NCI-H1417 (cell line): Measurements from ENCODE around the gene AS3MT.
A peak's percentile ranks its signal among the peaks of the same experiment; 100 is the strongest.
"Not testable (repeated sequence)": the region's sequence is repeated elsewhere in the genome, so short reads cannot be mapped to it uniquely, and the experiment has no call there.

Experiments used
- DNase-seq, 3 experiments: peaks; one replicate each; lab custom pipeline; 2025; lab: John Stamatoyannopoulos, UW

The AS3MT gene

GRCh38 chr10:102919246-102919959 is 50.1 kb downstream of the AS3MT start:
- DNase-seq, result peak in 2 of 3 experiments; percentile 59 to 65

GRCh38 chr10:102919992-102920739 is 50.9 kb downstream of the AS3MT start:
- peak in 2 of 3 experiments; percentile 1 to 25 for DNase-seq

- DNase-seq, result no peak
Measured at GRCh38 chr10:102923601-102924000, 54.3 kb downstream of the AS3MT start.

GRCh38 chr10:102926842-102927241 is 57.6 kb downstream of the AS3MT start:
- DNase-seq, result no peak

- DNase-seq, result no peak
Measured at GRCh38 chr10:102927311-102928010, 58.2 kb downstream of the AS3MT start.

GRCh38 chr10:102928442-102928841 is 59.2 kb downstream of the AS3MT start:
- not testable (repeated sequence) for DNase-seq

- DNase-seq, result no peak
Measured at GRCh38 chr10:102930720-102931119, 61.5 kb downstream of the AS3MT start.

GRCh38 chr10:102931643-102932042 is 62.4 kb downstream of the AS3MT start:
- DNase-seq, result no peak

GRCh38 chr10:102935505-102935904 is 66.2 kb downstream of the AS3MT start:
- peak in 1 of 3 experiments; percentile 10 for DNase-seq

GRCh38 chr10:102935939-102936605 is 66.8 kb downstream of the AS3MT start:
- no peak for DNase-seq

GRCh38 chr10:102941401-102941800 is 72.1 kb downstream of the AS3MT start:
- no peak for DNase-seq

- no peak for DNase-seq
Measured at GRCh38 chr10:102945449-102945848, 76.2 kb downstream of the AS3MT start.

GRCh38 chr10:102945962-102946361 is 76.7 kb downstream of the AS3MT start:
- no peak for DNase-seq

- no peak for DNase-seq
Measured at GRCh38 chr10:102946992-102947391, 77.7 kb downstream of the AS3MT start.

GRCh38 chr10:102948176-102948575 is 78.9 kb downstream of the AS3MT start:
- no peak for DNase-seq

GRCh38 chr10:102948786-102949185 is 79.5 kb downstream of the AS3MT start:
- DNase-seq, result no peak

GRCh38 chr10:102949916-102950315 is 80.6 kb downstream of the AS3MT start:
- DNase-seq, result no peak

- no peak for DNase-seq
Measured at GRCh38 chr10:102951316-102951715, 82.0 kb downstream of the AS3MT start.
